ENCODE data around the gene RALGAPB. TPM values are rescaled to one million over a fixed set of nuclear protein-coding genes. Genes with fewer than 3 reads are reported as not detected.

The RALGAPB gene
- polyA plus RNA-seq, 1 donor = 20.0 TPM

- DNase-seq (ENCODE audit: low read depth) = no peak
These were observed 137.9 kb downstream of the RALGAPB start for GRCh38 chr20:38610521-38610920.

- DNase-seq (ENCODE audit: low read depth) = no peak
These were observed 140.3 kb downstream of the RALGAPB start for GRCh38 chr20:38612751-38613515.

- DNase-seq (ENCODE audit: low read depth) = no peak
These were observed 142.6 kb downstream of the RALGAPB start for GRCh38 chr20:38615283-38615682.

- no peak for DNase-seq (ENCODE audit: low read depth)
These were observed 143.8 kb downstream of the RALGAPB start for GRCh38 chr20:38616457-38616856.

GRCh38 chr20:38617011-38617829 lies 144.6 kb downstream of the RALGAPB start:
- no peak for DNase-seq (ENCODE audit: low read depth)

- no peak for DNase-seq (ENCODE audit: low read depth)
These were observed 145.2 kb downstream of the RALGAPB start for GRCh38 chr20:38617830-38618196.

GRCh38 chr20:38620441-38620840 lies 147.8 kb downstream of the RALGAPB start:
- no peak for DNase-seq (ENCODE audit: low read depth)

- no peak for DNase-seq (ENCODE audit: low read depth)
These were observed 150.4 kb downstream of the RALGAPB start for GRCh38 chr20:38623061-38623460.

- DNase-seq (ENCODE audit: low read depth) = no peak
These were observed 151.4 kb downstream of the RALGAPB start for GRCh38 chr20:38624084-38624483.

GRCh38 chr20:38625896-38626295 lies 153.3 kb downstream of the RALGAPB start:
- DNase-seq (ENCODE audit: low read depth) = no peak

- DNase-seq (ENCODE audit: low read depth) = no peak
These were observed 154.4 kb downstream of the RALGAPB start for GRCh38 chr20:38626921-38627659.

Other genes with a start within 250 kb of the RALGAPB start
- 8.1 TPM for gene KIAA1755, start 212.1 kb upstream of the RALGAPB start, polyA plus RNA-seq (ENCODE audit: insufficient read length)
- 0.66 TPM for gene BPI, start 168.7 kb upstream of the RALGAPB start, polyA plus RNA-seq (ENCODE audit: insufficient read length)
- not detected for gene LBP, start 126.4 kb upstream of the RALGAPB start, polyA plus RNA-seq (ENCODE audit: insufficient read length)
- 35.5 TPM for gene SNHG17, start 37.5 kb upstream of the RALGAPB start, polyA plus RNA-seq (ENCODE audit: insufficient read length)
- not detected for gene ADIG, start 108.4 kb downstream of the RALGAPB start, polyA plus RNA-seq (ENCODE audit: insufficient read length)
- not detected for gene ARHGAP40, start 129.0 kb downstream of the RALGAPB start, polyA plus RNA-seq (ENCODE audit: insufficient read length)

Measured in forelimb muscle (tissue), 1 donor.